GM12878 (cell line): Measurements from ENCODE around the gene CUEDC1. TPM values are rescaled to one million over a fixed set of nuclear protein-coding genes. Genes with fewer than 3 reads are reported as not detected.

Experiments used
- ATAC-seq: fragments of 200-7000 bp; cut with Tn5 transposase; 3 replicates; pipeline ENCODE4 v1.9.1; 2020; ENCODE audit warnings: mild to moderate bottlenecking, moderate library complexity
- BruUV-seq: library from RNA; stranded (reverse); fragments of 400-500 nt; replicated peaks from 2 replicates; lab custom pipeline; 2021; lab: Mats Ljungman, UMichigan
- CTCF ChIA-PET: fragments of 300-600 bp; sonication (Branson Sonifier 250); formaldehyde crosslinking; extraction: SDS; loops from one replicate; lab custom pipeline; 2021; ENCODE audit warnings: inconsistent platforms; lab: Yijun Ruan, JAX
- POLR2A ChIA-PET: fragments of 350-600 bp; formaldehyde crosslinking; extraction: SDS; loops from one replicate; lab custom pipeline; 2021; ENCODE audit warnings: inconsistent platforms; lab: Charles Lee
- RAD21 ChIA-PET: fragments of 300-600 bp; sonication (Branson Sonifier 250); formaldehyde crosslinking; loops from one replicate; lab custom pipeline; 2023; ENCODE audit warnings: antibody characterized with exemption; ENCODE audit not compliant: unreplicated experiment; lab: Charles Lee
- SMC1A ChIA-PET: fragments of 300-600 bp; sonication (Branson Sonifier 250); formaldehyde crosslinking; loops from one replicate; lab custom pipeline; 2023; ENCODE audit not compliant: unreplicated experiment, uncharacterized antibody; lab: Charles Lee
- DNase-seq: peaks from one replicate; pipeline ENCODE4 v3.0.0-alpha.2; 2011; ENCODE audit warnings: low read depth, low spot score
- FAIRE-seq: peaks from 3 replicates; lab custom pipeline; 2011; peaks lifted over from hg19 to GRCh38; lab: Jason Lieb, UNC
- H2AFZ ChIP-seq: 2 replicates; pipeline ENCODE4 v1.6.0; 2011; ENCODE audit warnings: low read depth, low read length, control low read depth; ENCODE audit not compliant: control insufficient read depth
- H3K27ac ChIP-seq: 2 replicates; pipeline ENCODE4 v1.5.1; 2011; ENCODE audit warnings: control low read depth; ENCODE audit not compliant: control insufficient read depth, insufficient read depth
- H3K27me3 ChIP-seq, 2 experiments: replicated peaks in 1 of 2; 2 replicates each; pipeline versions ENCODE4 v1.6.0 to v1.6.1; 2011; ENCODE audit warnings: low read length in 1 of 2; ENCODE audit not compliant: control insufficient read depth in 2 of 2, insufficient read depth in 2 of 2
- H3K36me3 ChIP-seq, 2 experiments: 2 replicates each; pipeline ENCODE4 v1.5.1; 2011; ENCODE audit warnings: low read length in 1 of 2; ENCODE audit not compliant: control insufficient read depth in 2 of 2, insufficient read depth in 2 of 2
- H3K4me1 ChIP-seq: 2 replicates; pipeline ENCODE4 v1.6.1; 2011; ENCODE audit warnings: mild to moderate bottlenecking, low read length, moderate library complexity, mixed read lengths; ENCODE audit not compliant: control insufficient read depth, insufficient read depth
- H3K4me2 ChIP-seq: 2 replicates; pipeline ENCODE4 v1.6.0; 2011; ENCODE audit warnings: control low read depth; ENCODE audit not compliant: control insufficient read depth, insufficient read depth
- H3K4me3 ChIP-seq: fragments of 200-600 bp; sonication (generic); 2 replicates; pipeline ENCODE4 v1.5.1; 2016
- H3K79me2 ChIP-seq: 2 replicates; pipeline ENCODE4 v1.6.0; 2011; ENCODE audit warnings: low read length; ENCODE audit not compliant: control insufficient read depth, insufficient read depth
- H3K9ac ChIP-seq: 2 replicates; pipeline ENCODE4 v1.8.0; 2011; ENCODE audit warnings: low read length, control low read depth, mixed read lengths; ENCODE audit not compliant: control insufficient read depth, insufficient read depth
- H3K9me3 ChIP-seq: replicated peaks from 3 replicates; pipeline ENCODE4 v1.5.1; 2011; ENCODE audit warnings: mild to moderate bottlenecking, low read length; ENCODE audit not compliant: control insufficient read depth, insufficient read depth
- H4K20me1 ChIP-seq: 2 replicates; pipeline ENCODE4 v1.6.0; 2011; ENCODE audit not compliant: control insufficient read depth, insufficient read depth
- EP300 ChIP-seq, 2 experiments: fragments of 150-350 bp in 1 of 2; IDR thresholded peaks; 2 replicates each; pipeline ENCODE4 v1.6.1; 2011 to 2012; ENCODE audit warnings: low read depth in 2 of 2, low read length in 2 of 2, borderline replicate concordance in 1 of 2, improper control_type of control experiment in 1 of 2, inconsistent platforms in 1 of 2; ENCODE audit not compliant: control insufficient read depth in 1 of 2
- EZH2 ChIP-seq: IDR thresholded peaks from 2 replicates; pipeline ENCODE4 v1.6.1; 2012; ENCODE audit warnings: low read depth, mild to moderate bottlenecking, control low read depth, inconsistent platforms, low read length, borderline replicate concordance; ENCODE audit not compliant: control insufficient read depth
- JUNB ChIP-seq: IDR thresholded peaks from 2 replicates; pipeline ENCODE4 v1.6.1; 2016; ENCODE audit warnings: antibody characterized with exemption, mild to moderate bottlenecking
- MXI1 ChIP-seq: fragments of 150-350 bp; IDR thresholded peaks from 2 replicates; pipeline ENCODE4 v1.6.1; 2011; ENCODE audit warnings: low read depth, mild to moderate bottlenecking, inconsistent platforms, low read length, improper control_type of control experiment
- RELA ChIP-seq: fragments of 450-650 bp; IDR thresholded peaks from 2 replicates; pipeline ENCODE4 v1.8.0; 2014; ENCODE audit warnings: borderline replicate concordance; ENCODE audit not compliant: partially characterized antibody
- ZNF384 ChIP-seq: IDR thresholded peaks from 2 replicates; pipeline ENCODE4 v1.6.1; 2012; ENCODE audit warnings: low read depth, mild to moderate bottlenecking, low read length, improper control_type of control experiment, borderline replicate concordance
- WGBS: methylation state at CpG from one replicate; pipeline ENCODE4 v1.1.6; 2016; ENCODE audit warnings: low lambda C conversion rate; ENCODE audit not compliant: insufficient replicate concordance, insufficient coverage; ENCODE audit errors: missing lambda C conversion rate; 5-methylcytosine and 5-hydroxymethylcytosine counted together
- in situ Hi-C: fragments of 300-500 bp; cut with MboI; formaldehyde crosslinking; loops from 9 replicates; pipeline ENCODE4 v1.14.3; 2018; ENCODE audit warnings: mixed read lengths
- intact Hi-C: fragments of 100-400 bp; cut with micrococcal nuclease; formaldehyde crosslinking; loops from one replicate; pipeline ENCODE4 v1.14.2; 2022; ENCODE audit not compliant: unreplicated experiment
- polyA plus RNA-seq, 11 experiments: library from polyadenylated mRNA; depleted of rRNA in 4 of 11; unstranded in 6 of 11; stranded (reverse) in 5 of 11; fragments of >200 nt; fragmentation: Nextera tagmentation in 4 of 11; fragmentation: Illumina TruSeq in 1 of 11; extraction: Ambion mirVana in 4 of 11; extraction: Trizol in 1 of 11; gene quantifications; 1 replicate in 1 of 11; 2 replicates in 10 of 11; pipeline versions ENCODE4 v1.2.1 to v1.2.3, GENCODE V29; 2011 to 2016; ENCODE audit warnings: inconsistent platforms in 2 of 11, missing spikeins in 2 of 11, low read depth in 1 of 11
- total RNA-seq, 4 experiments: library from RNA; depleted of rRNA in 3 of 4; stranded (reverse); fragments of >200 nt in 3 of 4; fragmentation: Illumina TruSeq in 1 of 4; extraction: Trizol in 1 of 4; gene quantifications; 2 replicates each; pipeline versions ENCODE4 v1.2.1 to v1.2.3, GENCODE V29; 2013 to 2021

CUEDC1 gene
- total and polyA plus RNA-seq, 10 of the 15 experiments (the other 5 are each of a cell fraction or from before 2014, with no cell fraction given), result 0.24 to 7.4 (median 1.8) TPM

DNA sequence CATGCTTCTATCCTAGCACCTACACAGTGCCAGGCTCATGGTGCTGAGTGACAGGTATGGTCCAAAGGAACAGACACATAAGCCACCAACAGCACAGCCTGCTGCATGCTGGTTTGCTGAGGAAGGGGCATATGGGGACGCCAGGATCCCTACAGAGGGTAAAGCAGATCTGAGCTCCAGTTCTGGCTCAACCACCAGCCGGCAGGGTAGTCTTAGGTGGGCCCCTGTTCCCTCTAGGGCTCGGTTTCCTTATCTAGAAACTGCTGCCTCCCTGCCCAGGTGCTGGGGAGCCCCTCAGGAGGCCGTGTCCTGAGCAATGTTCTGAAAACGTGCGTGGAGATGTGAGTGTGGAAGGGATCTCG lies 81.2 kb downstream of the CUEDC1 start:
- RAD21 ChIA-PET, result interaction anchor here (0.7 to 1.6 kb wide), 2 partner anchors 14 to 127 kb away, joined by 3 to 8 read pairs; no protein-coding TSS in a partner anchor
- Histone ChIP-seq H3K36me3 (no peaks in the 10 kb centered on the region), H3K27ac (no peak overlapping the region), H3K9me3 (no peaks in the 10 kb centered on the region; the same call in 2 of the 3 replicates), H2AFZ (no peak overlapping the region)
- POLR2A ChIA-PET, result interaction anchor here (1.0 to 1.3 kb wide), 2 partner anchors 28 to 134 kb away, joined by 3 read pairs; partner anchors contain the start of gene SRSF1
- ATAC-seq, result no peak; the same call in 2 of the 3 replicates
- BruUV-seq, result no TSS peak
- in situ Hi-C loops, result no loop called here
- SMC1A ChIA-PET, result interaction anchor here (0.9 to 1.0 kb wide), 4 partner anchors 15 to 176 kb away, joined by 3 to 5 read pairs (median 3); no protein-coding TSS in a partner anchor
- WGBS, result 9% methylated on average over 7 of the region's 7 CpGs
- no peak for TF ChIP-seq RELA
- no peak for TF ChIP-seq ZNF384
- TF ChIP-seq EP300 (IDR thresholded peaks at IDR 0.05; ENCODE audit: borderline replicate concordance in 1 of 2, control insufficient read depth in 1 of 2, low read depth in 2 of 2, low read length in 2 of 2), result no peak
- TF ChIP-seq MXI1, result no peak
- TF ChIP-seq JUNB, result no peak
- TF ChIP-seq EZH2, result no peak
- TF ChIP-seq, all 136 proteins: peak for 0
- Histone ChIP-seq H3K4me3 (no peak overlapping the region), H4K20me1 (no peaks in the 10 kb centered on the region), H3K4me1 (peaks cover 10% of the 10 kb centered on the region), H3K79me2 (no peaks in the 10 kb centered on the region), H3K27me3 (peaks cover 0 to 1% of the 10 kb centered on the region in 2 experiments; a peak in 2 of 4 replicates), H3K9ac (no peak overlapping the region), H3K4me2 (peak overlapping the region; percentile 14; the same call in 1 of the 2 replicates)
- CTCF ChIA-PET, result interaction anchor here (1.2 to 5.9 kb wide), 9 partner anchors 14 to 238 kb away, joined by 3 to 23 read pairs (median 4); no protein-coding TSS in a partner anchor
- intact Hi-C loops, result no loop called here
- DNase-seq (no peak), FAIRE-seq (no peak)
